Trophoblast cell (in vitro differentiated cells and primary cell): ENCODE data around the gene CACNA1C.

Source experiments
- DNase-seq, 2 donors: peaks; one replicate each; pipeline ENCODE4 v3.0.0-alpha.2; 2016
- H2AFZ ChIP-seq: 2 replicates; pipeline ENCODE4 v1.6.1; 2013; ENCODE audit warnings: low read length, moderate library complexity, mild to moderate bottlenecking; ENCODE audit not compliant: insufficient read depth, poor library complexity
- H2AK5ac ChIP-seq: 2 replicates; pipeline ENCODE4 v1.6.1; 2013; ENCODE audit warnings: mild to moderate bottlenecking, low read length
- H2BK120ac ChIP-seq: 2 replicates; pipeline ENCODE4 v1.6.1; 2013; ENCODE audit warnings: low read length, mild to moderate bottlenecking, moderate library complexity; ENCODE audit not compliant: insufficient read depth, poor library complexity
- H2BK12ac ChIP-seq: 2 replicates; pipeline ENCODE4 v1.6.1; 2013; ENCODE audit warnings: mild to moderate bottlenecking, low read length, moderate library complexity
- H2BK5ac ChIP-seq: 2 replicates; pipeline ENCODE4 v1.6.1; 2013; ENCODE audit warnings: low read length, low read depth, moderate library complexity, mild to moderate bottlenecking; ENCODE audit not compliant: poor library complexity
- H3K14ac ChIP-seq: 2 replicates; pipeline ENCODE4 v1.6.1; 2013; ENCODE audit warnings: mild to moderate bottlenecking, low read length
- H3K18ac ChIP-seq: 2 replicates; pipeline ENCODE4 v1.6.1; 2013; ENCODE audit warnings: mild to moderate bottlenecking, low read length
- H3K23ac ChIP-seq: 2 replicates; pipeline ENCODE4 v1.6.1; 2013; ENCODE audit warnings: low read length
- H3K27ac ChIP-seq: 2 replicates; pipeline ENCODE4 v1.5.1; 2013; ENCODE audit warnings: low read depth, mild to moderate bottlenecking, inconsistent platforms, low read length, moderate library complexity
- H3K27me3 ChIP-seq: 2 replicates; pipeline ENCODE4 v1.6.1; 2013; ENCODE audit warnings: inconsistent platforms, mild to moderate bottlenecking, low read length, moderate library complexity; ENCODE audit not compliant: insufficient read depth
- H3K36me3 ChIP-seq, 2 experiments: 1 replicate in 1 of 2; 2 replicates in 1 of 2; pipeline ENCODE4 v1.6.1; 2013; ENCODE audit warnings: low read length in 2 of 2, mild to moderate bottlenecking in 2 of 2, moderate library complexity in 1 of 2; ENCODE audit not compliant: insufficient read depth in 2 of 2, control insufficient read depth in 1 of 2
- H3K4ac ChIP-seq: 2 replicates; pipeline ENCODE4 v1.6.1; 2013; ENCODE audit warnings: low read depth, mild to moderate bottlenecking, low read length, moderate library complexity
- H3K4me1 ChIP-seq, 2 experiments: 1 replicate in 1 of 2; 2 replicates in 1 of 2; pipeline ENCODE4 v1.6.1; 2013; ENCODE audit warnings: low read length in 2 of 2, mild to moderate bottlenecking in 2 of 2, moderate library complexity in 1 of 2; ENCODE audit not compliant: insufficient read depth in 2 of 2, control insufficient read depth in 1 of 2
- H3K4me2 ChIP-seq: 2 replicates; pipeline ENCODE4 v1.6.1; 2013; ENCODE audit warnings: inconsistent platforms, mild to moderate bottlenecking, low read length, moderate library complexity
- H3K4me3 ChIP-seq: 2 replicates; pipeline ENCODE4 v1.5.1; 2013; ENCODE audit warnings: mild to moderate bottlenecking, low read depth, low read length, inconsistent platforms
- H3K79me1 ChIP-seq: one replicate; pipeline ENCODE4 v1.6.1; 2013; ENCODE audit warnings: low read length
- H3K79me2 ChIP-seq: 2 replicates; pipeline ENCODE4 v1.6.1; 2013; ENCODE audit warnings: low read length, mild to moderate bottlenecking; ENCODE audit not compliant: control insufficient read depth, insufficient read depth, poor library complexity
- H3K9ac ChIP-seq: 2 replicates; pipeline ENCODE4 v1.6.1; 2013; ENCODE audit warnings: mild to moderate bottlenecking, low read length
- H3K9me3 ChIP-seq: 2 replicates; pipeline ENCODE4 v1.6.1; 2013; ENCODE audit warnings: low read depth, mild to moderate bottlenecking, control low read depth, inconsistent platforms, low read length; ENCODE audit not compliant: insufficient read depth
- H4K12ac ChIP-seq: 2 replicates; pipeline ENCODE4 v1.6.1; 2013; ENCODE audit warnings: low read depth, mild to moderate bottlenecking, low read length, moderate library complexity
- H4K8ac ChIP-seq: 2 replicates; pipeline ENCODE4 v1.6.1; 2013; ENCODE audit warnings: low read depth, mild to moderate bottlenecking, low read length, moderate library complexity
- H4K91ac ChIP-seq: one replicate; pipeline ENCODE4 v1.6.1; 2013; ENCODE audit warnings: low read depth, mild to moderate bottlenecking, low read length, moderate library complexity
- WGBS: extraction: QIAGEN DNeasy Blood & Tissue Kit; methylation state at CpG from one replicate; pipeline ENCODE4 v1.1.7; 2013; ENCODE audit warnings: missing lambda C conversion rate; ENCODE audit not compliant: insufficient read length, insufficient coverage; ENCODE audit errors: extremely low coverage; 5-methylcytosine and 5-hydroxymethylcytosine counted together

Gene CACNA1C

GRCh38 chr12:2652401-2653081 is 599.8 kb downstream of the CACNA1C start:
- no CpG with 5 or more reads among the region's 33 CpGs for WGBS
- Histone ChIP-seq H3K23ac (no peak overlapping the region), H3K27me3 (no peaks in the 10 kb centered on the region), H3K14ac (no peak overlapping the region), H3K27ac (no peak overlapping the region), H2BK12ac (peak overlapping the region; percentile 2), H3K4me2 (no peak overlapping the region), H3K79me1 (no peaks in the 10 kb centered on the region), H3K36me3 (peaks cover 6 to 9% of the 10 kb centered on the region in 2 experiments), H2BK120ac (no peak overlapping the region), H3K9ac (no peak overlapping the region), H3K18ac (no peak overlapping the region), H2BK5ac (no peak overlapping the region), H3K4ac (no peak overlapping the region), H3K79me2 (no peaks in the 10 kb centered on the region), H4K12ac (no peak overlapping the region), H2AK5ac (no peak overlapping the region), H3K4me3 (no peak overlapping the region), H3K4me1 (peaks cover 3 to 4% of the 10 kb centered on the region in 2 experiments), H2AFZ (no peak overlapping the region), H4K91ac (no peak overlapping the region), H4K8ac (no peak overlapping the region), H3K9me3 (no peaks in the 10 kb centered on the region)
- no peak for DNase-seq

GRCh38 chr12:2653461-2653965 is 600.7 kb downstream of the CACNA1C start:
- Histone ChIP-seq H2AK5ac (no peak overlapping the region), H3K27ac (no peak overlapping the region), H4K91ac (no peak overlapping the region), H2BK12ac (no peak overlapping the region), H3K23ac (no peak overlapping the region), H4K12ac (no peak overlapping the region), H3K4ac (no peak overlapping the region), H3K4me3 (no peak overlapping the region), H4K8ac (no peak overlapping the region), H3K79me1 (no peaks in the 10 kb centered on the region), H3K14ac (no peak overlapping the region), H3K9me3 (no peaks in the 10 kb centered on the region), H2BK120ac (no peak overlapping the region), H3K27me3 (no peaks in the 10 kb centered on the region), H3K4me1 (peaks cover 3 to 4% of the 10 kb centered on the region in 2 experiments), H3K36me3 (peaks cover 6 to 9% of the 10 kb centered on the region in 2 experiments), H3K9ac (no peak overlapping the region), H3K79me2 (no peaks in the 10 kb centered on the region), H3K4me2 (no peak overlapping the region), H2BK5ac (no peak overlapping the region), H2AFZ (no peak overlapping the region), H3K18ac (no peak overlapping the region)
- WGBS, result no CpG with 5 or more reads among the region's 22 CpGs
- no peak for DNase-seq

- no peak overlapping the region for H3K9ac ChIP-seq
- H3K27ac ChIP-seq, result no peak overlapping the region
- no peak overlapping the region for H2BK12ac ChIP-seq
- no peak overlapping the region for H3K4me2 ChIP-seq
- no peak overlapping the region for H4K91ac ChIP-seq
- no peak overlapping the region for H3K14ac ChIP-seq
- H3K23ac ChIP-seq, result no peak overlapping the region
- DNase-seq, result no peak
- H2AFZ ChIP-seq, result no peak overlapping the region
- H2AK5ac ChIP-seq, result no peak overlapping the region
- no peak overlapping the region for H2BK120ac ChIP-seq
- H3K9me3 ChIP-seq, result no peaks in the 10 kb centered on the region
- H4K12ac ChIP-seq, result no peak overlapping the region
- peaks cover 6 to 9% of the 10 kb centered on the region in 2 experiments for H3K36me3 ChIP-seq
- peaks cover 3 to 4% of the 10 kb centered on the region in 2 experiments for H3K4me1 ChIP-seq
- H3K4ac ChIP-seq, result no peak overlapping the region
- no peak overlapping the region for H2BK5ac ChIP-seq
- no peaks in the 10 kb centered on the region for H3K79me2 ChIP-seq
- no peak overlapping the region for H3K4me3 ChIP-seq
- H3K18ac ChIP-seq, result no peak overlapping the region
- H3K79me1 ChIP-seq, result no peaks in the 10 kb centered on the region
- no CpG with 5 or more reads among the region's 8 CpGs for WGBS
- no peak overlapping the region for H4K8ac ChIP-seq
- H3K27me3 ChIP-seq, result no peaks in the 10 kb centered on the region
Observed at GRCh38 chr12:2654311-2654710, 601.5 kb downstream of the CACNA1C start.

- H2AFZ ChIP-seq, result no peak overlapping the region
- no peak overlapping the region for H3K14ac ChIP-seq
- peaks cover 6 to 9% of the 10 kb centered on the region in 2 experiments for H3K36me3 ChIP-seq
- peaks cover 3 to 4% of the 10 kb centered on the region in 2 experiments for H3K4me1 ChIP-seq
- H3K4me3 ChIP-seq, result no peak overlapping the region
- no CpG with 5 or more reads among the region's 4 CpGs for WGBS
- H2AK5ac ChIP-seq, result no peak overlapping the region
- no peak overlapping the region for H3K4me2 ChIP-seq
- no peak overlapping the region for H3K18ac ChIP-seq
- no peak for DNase-seq
- H4K8ac ChIP-seq, result no peak overlapping the region
- no peak overlapping the region for H3K9ac ChIP-seq
- no peak overlapping the region for H2BK12ac ChIP-seq
- no peak overlapping the region for H2BK5ac ChIP-seq
- H3K79me2 ChIP-seq, result no peaks in the 10 kb centered on the region
- H4K91ac ChIP-seq, result no peak overlapping the region
- no peak overlapping the region for H4K12ac ChIP-seq
- no peaks in the 10 kb centered on the region for H3K9me3 ChIP-seq
- H3K27ac ChIP-seq, result no peak overlapping the region
- H3K79me1 ChIP-seq, result no peaks in the 10 kb centered on the region
- no peak overlapping the region for H3K23ac ChIP-seq
- H2BK120ac ChIP-seq, result no peak overlapping the region
- H3K27me3 ChIP-seq, result no peaks in the 10 kb centered on the region
- no peak overlapping the region for H3K4ac ChIP-seq
Observed at GRCh38 chr12:2654741-2655140, 602.0 kb downstream of the CACNA1C start.
